Nephron (organoid): ENCODE results near the gene NRARP.

Source experiments
- H3K27ac Mint-ChIP-seq, 3 experiments: 2 replicates each; pipeline ENCODE4 v1.8.0; 2020; ENCODE audit warnings: mixed read lengths in 3 of 3, mild to moderate bottlenecking in 2 of 3, moderate library complexity in 1 of 3
- H3K27me3 Mint-ChIP-seq: 2 replicates; pipeline ENCODE4 v1.8.0; 2021; ENCODE audit warnings: low read depth, mild to moderate bottlenecking, moderate library complexity, mixed read lengths
- H3K36me3 Mint-ChIP-seq: 2 replicates; pipeline ENCODE4 v1.8.0; 2020; ENCODE audit warnings: low read depth, mixed read lengths
- H3K4me1 Mint-ChIP-seq: 2 replicates; pipeline ENCODE4 v1.8.0; 2020; ENCODE audit warnings: mixed read lengths
- H3K4me3 Mint-ChIP-seq, 3 experiments: 2 replicates each; pipeline ENCODE4 v1.8.0; 2020; ENCODE audit warnings: mild to moderate bottlenecking in 3 of 3, mixed read lengths in 3 of 3, moderate library complexity in 2 of 3
- H3K9me3 Mint-ChIP-seq: 2 replicates; pipeline ENCODE4 v1.8.0; 2020; ENCODE audit warnings: mixed read lengths
- TF ChIP-seq, protein P1 (sequence below), 3 experiments: fragments of 200-600 bp; sonication (generic); IDR thresholded peaks; one replicate each; pipeline ENCODE4 v1.5.0; 2021; ENCODE audit warnings: antibody characterized with exemption in 3 of 3; ENCODE audit not compliant: unreplicated experiment in 3 of 3

Gene NRARP

DNA sequence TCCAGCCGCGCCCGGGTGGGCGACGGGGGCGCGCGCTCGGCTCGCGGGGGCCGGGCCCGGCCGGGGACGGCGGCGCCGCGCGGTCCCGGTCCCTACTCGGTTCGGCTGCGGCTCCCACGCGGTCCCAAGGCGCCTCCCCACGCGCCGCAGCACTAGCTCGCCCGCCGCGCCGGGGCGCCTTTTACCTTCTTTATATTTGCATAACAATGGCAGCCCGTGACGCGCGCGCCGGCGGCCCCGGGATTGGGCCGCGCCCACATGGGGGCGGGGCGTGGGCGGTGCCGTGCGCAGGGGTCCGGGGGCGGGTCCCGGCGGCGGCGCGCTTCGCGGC lies at the start of gene NRARP:
Gene NRARP, minus strand, starts transcription at position 154 of the 331 bp plus-strand sequence. CDS start 343 bp downstream, outside the sequence.
- Mint-ChIP-seq H3K4me1 (peaks cover 16% of the 10 kb centered on the region), H3K4me3 (peak within 1 kb of the TSS; percentile 89 to 97 (median 96)), H3K9me3 (no peaks in the 10 kb centered on the region), H3K27ac (peak within 1 kb of the TSS; percentile 81 to 90 (median 89)), H3K36me3 (no peaks in the 10 kb centered on the region), H3K27me3 (peaks cover 21% of the 10 kb centered on the region)
- TF ChIP-seq, protein P1, sequence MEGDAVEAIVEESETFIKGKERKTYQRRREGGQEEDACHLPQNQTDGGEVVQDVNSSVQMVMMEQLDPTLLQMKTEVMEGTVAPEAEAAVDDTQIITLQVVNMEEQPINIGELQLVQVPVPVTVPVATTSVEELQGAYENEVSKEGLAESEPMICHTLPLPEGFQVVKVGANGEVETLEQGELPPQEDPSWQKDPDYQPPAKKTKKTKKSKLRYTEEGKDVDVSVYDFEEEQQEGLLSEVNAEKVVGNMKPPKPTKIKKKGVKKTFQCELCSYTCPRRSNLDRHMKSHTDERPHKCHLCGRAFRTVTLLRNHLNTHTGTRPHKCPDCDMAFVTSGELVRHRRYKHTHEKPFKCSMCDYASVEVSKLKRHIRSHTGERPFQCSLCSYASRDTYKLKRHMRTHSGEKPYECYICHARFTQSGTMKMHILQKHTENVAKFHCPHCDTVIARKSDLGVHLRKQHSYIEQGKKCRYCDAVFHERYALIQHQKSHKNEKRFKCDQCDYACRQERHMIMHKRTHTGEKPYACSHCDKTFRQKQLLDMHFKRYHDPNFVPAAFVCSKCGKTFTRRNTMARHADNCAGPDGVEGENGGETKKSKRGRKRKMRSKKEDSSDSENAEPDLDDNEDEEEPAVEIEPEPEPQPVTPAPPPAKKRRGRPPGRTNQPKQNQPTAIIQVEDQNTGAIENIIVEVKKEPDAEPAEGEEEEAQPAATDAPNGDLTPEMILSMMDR (IDR thresholded peaks at IDR 0.05; ENCODE audit: unreplicated experiment in 3 of 3) = no peak

DNA sequence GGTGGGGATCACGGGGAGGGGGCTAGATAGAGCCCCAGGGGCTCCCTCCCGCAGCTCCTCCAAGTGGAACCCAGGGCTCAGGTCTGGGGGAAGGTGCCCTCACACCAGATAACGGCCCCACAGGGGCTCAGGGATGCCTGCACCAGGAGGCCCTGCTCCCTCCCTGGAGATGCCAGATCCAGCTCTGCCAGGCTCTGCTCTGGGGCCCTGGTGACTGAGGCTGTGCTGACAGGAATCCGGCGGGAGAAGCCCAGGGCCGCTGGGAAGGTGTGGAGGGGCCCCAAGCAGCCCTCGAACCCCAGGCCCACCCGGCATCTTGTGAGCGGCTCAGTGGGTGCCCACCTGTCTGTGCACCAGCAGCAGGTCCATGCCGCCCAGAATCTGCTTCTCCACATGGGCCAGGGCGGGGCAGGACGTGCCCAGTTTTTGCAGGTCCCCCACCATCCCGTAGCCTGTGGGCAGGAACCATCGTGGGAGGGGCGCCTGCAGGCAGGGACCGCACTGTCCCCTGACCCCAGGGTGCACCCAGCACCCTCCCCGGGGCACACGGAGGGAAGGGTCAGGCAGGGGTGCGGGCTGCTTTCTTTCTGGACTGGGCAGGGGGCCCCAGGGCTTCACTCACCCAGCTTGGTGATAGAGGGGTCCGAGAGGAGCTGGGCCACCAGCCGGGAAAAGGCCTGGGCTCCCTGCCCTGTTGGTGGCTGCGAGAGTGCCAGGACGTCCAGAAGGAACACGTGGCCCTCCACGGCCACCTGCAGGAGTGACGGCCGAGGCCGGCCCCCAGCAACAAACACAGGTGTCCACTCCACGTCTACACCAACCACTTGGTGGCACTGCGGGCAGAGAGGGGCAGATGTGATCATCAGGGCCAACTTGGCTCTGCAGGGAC lies 48.9 kb upstream of the NRARP start:
- TF ChIP-seq, protein P1 (IDR thresholded peaks at IDR 0.05; ENCODE audit: unreplicated experiment in 3 of 3) = no peak
- H3K27me3 Mint-ChIP-seq = no peaks in the 10 kb centered on the region
- peaks cover 15% of the 10 kb centered on the region for H3K36me3 Mint-ChIP-seq
- peaks cover 12% of the 10 kb centered on the region for H3K9me3 Mint-ChIP-seq
- no peaks in the 10 kb centered on the region for H3K4me1 Mint-ChIP-seq
- H3K27ac Mint-ChIP-seq = no peak overlapping the region
- H3K4me3 Mint-ChIP-seq = no peak overlapping the region

DNA sequence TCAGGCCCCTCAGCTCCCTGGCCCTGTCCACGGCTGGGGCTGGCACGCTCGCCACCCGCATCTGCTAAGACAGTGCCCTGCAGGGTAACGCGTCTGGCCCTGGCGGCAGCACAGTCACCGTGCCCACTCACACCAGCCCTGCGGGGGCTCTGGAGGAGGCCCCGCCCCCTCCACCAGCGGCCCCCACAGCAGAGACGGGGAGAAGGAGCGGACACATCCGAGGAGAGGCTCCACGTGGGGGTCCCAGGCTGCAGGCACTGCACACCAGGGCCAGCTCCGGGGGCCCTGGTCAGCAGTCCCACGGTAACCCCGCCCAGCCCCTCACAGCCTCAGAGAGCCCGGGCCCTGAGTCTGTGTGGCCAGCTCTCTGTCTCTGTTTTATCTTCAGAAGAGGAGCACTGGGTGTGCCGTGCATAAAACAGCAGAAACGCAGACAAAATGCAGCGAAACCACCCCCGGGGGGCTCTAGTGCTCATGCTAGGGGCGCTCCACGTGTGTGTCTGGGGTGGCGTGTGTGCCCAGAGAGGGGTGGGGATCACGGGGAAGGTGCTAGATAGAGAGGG lies 47.5 kb upstream of the NRARP start:
- Mint-ChIP-seq H3K9me3 (peaks cover 20% of the 10 kb centered on the region), H3K27me3 (no peaks in the 10 kb centered on the region), H3K36me3 (peaks cover 28% of the 10 kb centered on the region), H3K27ac (no peak overlapping the region), H3K4me1 (no peaks in the 10 kb centered on the region), H3K4me3 (no peak overlapping the region)
- TF ChIP-seq, protein P1 (IDR thresholded peaks at IDR 0.05; ENCODE audit: unreplicated experiment in 3 of 3) = no peak

GRCh38 chr9:137348769-137349470 lies 46.8 kb upstream of the NRARP start:
- H3K36me3 Mint-ChIP-seq = peaks cover 34% of the 10 kb centered on the region
- TF ChIP-seq, protein P1 (IDR thresholded peaks at IDR 0.05; ENCODE audit: unreplicated experiment in 3 of 3) = no peak
- no peak overlapping the region for H3K4me3 Mint-ChIP-seq
- H3K4me1 Mint-ChIP-seq = no peaks in the 10 kb centered on the region
- H3K27me3 Mint-ChIP-seq = no peaks in the 10 kb centered on the region
- peaks cover 26% of the 10 kb centered on the region for H3K9me3 Mint-ChIP-seq
- H3K27ac Mint-ChIP-seq = no peak overlapping the region

DNA sequence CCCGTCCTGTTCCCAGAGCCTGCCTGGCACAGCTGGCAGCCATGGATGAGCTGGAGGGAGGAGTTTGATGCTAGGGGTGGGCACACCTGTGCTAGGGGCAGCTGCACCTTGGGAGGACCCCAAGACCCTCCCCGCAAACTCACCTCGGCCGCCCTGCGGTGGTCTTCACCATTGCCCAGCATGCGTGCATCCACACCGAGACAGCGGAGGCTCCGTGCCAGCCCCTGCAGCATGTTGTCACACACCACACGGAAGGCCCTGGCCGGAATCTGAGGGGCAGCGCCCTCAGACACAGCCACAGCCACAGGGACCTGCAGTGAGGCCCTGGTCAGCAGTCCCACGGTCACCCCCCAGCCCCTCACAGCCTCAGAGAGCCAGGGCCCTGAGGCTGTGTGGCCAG lies 45.9 kb upstream of the NRARP start:
- Mint-ChIP-seq H3K27me3 (no peaks in the 10 kb centered on the region), H3K4me3 (no peak overlapping the region), H3K4me1 (no peaks in the 10 kb centered on the region), H3K9me3 (peaks cover 31% of the 10 kb centered on the region), H3K27ac (no peak overlapping the region), H3K36me3 (peaks cover 39% of the 10 kb centered on the region)
- TF ChIP-seq, protein P1 (IDR thresholded peaks at IDR 0.05; ENCODE audit: unreplicated experiment in 3 of 3) = no peak
